Spleen (tissue), 11 donors: Measurements from ENCODE around the gene ODAD2. TPM values are rescaled to one million over a fixed set of nuclear protein-coding genes. Genes with fewer than 3 reads are reported as not detected.

Experiments used
- DNase-seq: peaks from one replicate; pipeline ENCODE4 v3.0.0-alpha.2; 2020
- H3K27ac ChIP-seq, 8 donors: fragments of 200-600 bp; sonication (generic) in 7 of 8; 1 replicate in 4 of 8; 2 replicates in 4 of 8; pipeline versions ENCODE4 v1.5.0 to v1.8.0; 2016 to 2021; ENCODE audit warnings: inconsistent platforms in 4 of 8, mild to moderate bottlenecking in 4 of 8, moderate library complexity in 1 of 8
- H3K27me3 ChIP-seq, 7 donors: fragments of 200-600 bp; sonication (generic) in 6 of 7; replicated peaks in 1 of 7; 1 replicate in 4 of 7; 2 replicates in 3 of 7; pipeline versions ENCODE4 v1.5.0 to v1.8.0; 2016 to 2021; ENCODE audit warnings: inconsistent platforms in 3 of 7, mild to moderate bottlenecking in 1 of 7
- H3K36me3 ChIP-seq, 6 donors: fragments of 200-600 bp; sonication (generic) in 5 of 6; 1 replicate in 4 of 6; 2 replicates in 2 of 6; pipeline versions ENCODE4 v1.5.0 to v1.8.0; 2016 to 2021; ENCODE audit warnings: inconsistent platforms in 2 of 6
- H3K4me1 ChIP-seq, 6 donors: fragments of 200-600 bp; sonication (generic) in 5 of 6; 1 replicate in 3 of 6; 2 replicates in 3 of 6; pipeline versions ENCODE4 v1.5.0 to v1.8.0; 2016 to 2021; ENCODE audit warnings: inconsistent platforms in 3 of 6
- H3K4me3 ChIP-seq, 8 donors: fragments of 200-600 bp; sonication (generic) in 7 of 8; 1 replicate in 4 of 8; 2 replicates in 4 of 8; pipeline versions ENCODE4 v1.5.0 to v1.8.0; 2016 to 2021; ENCODE audit warnings: inconsistent platforms in 4 of 8, mild to moderate bottlenecking in 4 of 8, moderate library complexity in 2 of 8
- H3K9me3 ChIP-seq, 8 donors: fragments of 200-600 bp; sonication (generic) in 7 of 8; 1 replicate in 4 of 8; 2 replicates in 4 of 8; pipeline versions ENCODE4 v1.5.0 to v1.8.0; 2016 to 2021; ENCODE audit warnings: inconsistent platforms in 4 of 8
- POLR2A ChIP-seq, 3 donors: fragments of 450-650 bp; IDR thresholded peaks; one replicate each; pipeline ENCODE4 v1.5.1; 2017; ENCODE audit warnings: antibody characterized with exemption in 3 of 3, mild to moderate bottlenecking in 1 of 3
- POLR2AphosphoS5 ChIP-seq, 3 donors: sonication (generic); formaldehyde crosslinking; IDR thresholded peaks; one replicate each; pipeline ENCODE4 v1.5.1; 2017; ENCODE audit warnings: antibody characterized with exemption in 3 of 3
- WGBS, 5 donors: extraction: QIAGEN DNeasy Blood & Tissue Kit in 3 of 5; methylation state at CpG; one replicate each; pipeline versions ENCODE4 v1.1.5 to v1.1.7; 2013 to 2018; 5-methylcytosine and 5-hydroxymethylcytosine counted together
- intact Hi-C: fragments of 100-400 bp; cut with DNase I; formaldehyde crosslinking; loops from one replicate; pipeline ENCODE4 v1.15.0; 2023; ENCODE audit warnings: low total_unique reads
- polyA plus RNA-seq, 3 donors: library from polyadenylated mRNA; stranded (reverse); fragments of 200-250 nt; gene quantifications; one replicate each; pipeline ENCODE4 v1.2.1, GENCODE V29; 2013
- total RNA-seq, 7 donors: library from RNA; depleted of rRNA in 3 of 7; stranded (reverse); fragments of >200 nt in 3 of 7; fragmentation: NEBNext Ultra II Directional in 4 of 7; extraction: Animal tissue kit (Norgen Biotek cat#: 25700) in 4 of 7; gene quantifications; one replicate each; pipeline versions ENCODE4 v1.1.0 to v1.2.1, GENCODE V29; 2016 to 2021
- TF ChIP-seq, protein P1 (sequence below), 11 experiments: fragments of 200-600 bp in 7 of 11; fragments of 450-650 bp in 4 of 11; sonication (generic) in 4 of 11; IDR thresholded peaks in 8 of 11; conservative IDR thresholded peaks in 3 of 11; 1 replicate in 7 of 11; 2 replicates in 4 of 11; pipeline versions ENCODE4 v1.4.0 to v1.8.0; 2016 to 2021; ENCODE audit warnings: antibody characterized with exemption in 11 of 11, inconsistent platforms in 4 of 11, mild to moderate bottlenecking in 1 of 11
- donor health status: healthy with polysubstance abuse.
- donor health status: DM: no; HTN: no; CAD: no; lungs with moderate emphysema.
- donor health status: DM: no; HTN: no; CAD: no.
- donor health status: Bipolar disorder and iron deficiency.
- donor health status: healthy.
- donor health status: DM: no; HTN: no; CAD: no.
- donor health status: DM: yes; HTN: yes; CAD: no.

ODAD2 gene
- total and polyA plus RNA-seq, 10 donors: 0.03 to 0.72 (median 0.29) TPM; not detected in 2

DNA sequence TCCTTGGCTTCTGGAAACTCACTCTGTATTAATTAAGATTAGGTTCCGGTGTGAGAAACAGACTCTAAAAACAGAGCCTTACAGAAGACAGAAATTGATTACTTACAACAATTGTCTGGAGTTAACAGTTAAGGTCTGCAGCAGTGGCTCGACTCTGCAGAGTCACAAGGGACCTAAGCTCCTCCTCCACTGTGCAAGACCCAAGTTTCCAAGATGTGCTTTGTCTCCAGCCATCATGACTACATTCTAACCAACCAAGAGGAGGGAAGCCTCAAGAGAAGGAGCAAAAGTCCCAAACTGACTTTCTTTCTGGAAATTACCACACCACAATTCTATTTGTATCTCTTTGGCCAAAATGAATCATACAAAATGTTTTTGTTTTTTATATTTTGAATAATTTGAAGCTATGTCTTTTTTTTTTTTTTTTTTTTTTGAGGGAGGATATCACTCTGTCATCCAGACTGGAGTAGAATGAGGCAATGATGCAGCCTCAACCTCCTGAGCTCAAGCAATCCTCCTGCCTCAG is 14.2 kb upstream of the ODAD2 start:
- intact Hi-C loops: no loop called here
- H3K36me3 ChIP-seq: no peaks in the 10 kb centered on the region
- no peak for DNase-seq
- H3K4me3 ChIP-seq: no peak overlapping the region
- 43 to 78% (median 54%) methylated on average over 2 of the region's 2 CpGs for WGBS, 5 donors
- peaks cover 0 to 10% (median 0%) of the 10 kb centered on the region in 8 donors for H3K9me3 ChIP-seq
- no peaks in the 10 kb centered on the region for H3K4me1 ChIP-seq
- no peak overlapping the region for H3K27ac ChIP-seq
- no peaks in the 10 kb centered on the region for H3K27me3 ChIP-seq
- no peak for TF ChIP-seq POLR2A (IDR thresholded peaks at IDR 0.05)
- no peak for TF ChIP-seq POLR2AphosphoS5 (IDR thresholded peaks at IDR 0.05)

DNA sequence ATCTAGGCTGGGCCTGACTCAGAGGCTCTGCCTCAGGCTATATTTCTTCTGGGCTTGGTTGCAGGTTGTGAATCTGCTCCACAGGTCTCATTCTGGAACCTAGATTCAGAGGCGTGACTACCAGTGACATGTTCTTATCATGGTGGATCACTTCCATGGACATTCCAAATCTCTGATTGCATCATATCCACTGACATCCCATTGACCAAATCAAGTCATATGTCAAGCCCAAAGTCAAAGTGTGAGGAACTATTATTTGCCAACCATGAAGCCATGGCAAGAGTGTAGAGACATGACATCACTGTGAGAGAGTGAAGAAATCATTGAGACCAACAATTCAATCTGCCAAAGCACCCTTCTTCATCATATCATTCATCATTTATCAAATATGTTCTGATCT is 11.9 kb upstream of the ODAD2 start:
- Histone ChIP-seq H3K27me3 (no peaks in the 10 kb centered on the region), H3K27ac (no peak overlapping the region), H3K4me3 (no peak overlapping the region), H3K9me3 (peaks cover 0 to 10% (median 0%) of the 10 kb centered on the region in 8 donors), H3K4me1 (no peaks in the 10 kb centered on the region), H3K36me3 (no peaks in the 10 kb centered on the region)
- no peak for DNase-seq
- WGBS, 5 donors: 88 to 97% (median 92%) methylated on average over 1 of the region's 1 CpG
- TF ChIP-seq, protein P1, sequence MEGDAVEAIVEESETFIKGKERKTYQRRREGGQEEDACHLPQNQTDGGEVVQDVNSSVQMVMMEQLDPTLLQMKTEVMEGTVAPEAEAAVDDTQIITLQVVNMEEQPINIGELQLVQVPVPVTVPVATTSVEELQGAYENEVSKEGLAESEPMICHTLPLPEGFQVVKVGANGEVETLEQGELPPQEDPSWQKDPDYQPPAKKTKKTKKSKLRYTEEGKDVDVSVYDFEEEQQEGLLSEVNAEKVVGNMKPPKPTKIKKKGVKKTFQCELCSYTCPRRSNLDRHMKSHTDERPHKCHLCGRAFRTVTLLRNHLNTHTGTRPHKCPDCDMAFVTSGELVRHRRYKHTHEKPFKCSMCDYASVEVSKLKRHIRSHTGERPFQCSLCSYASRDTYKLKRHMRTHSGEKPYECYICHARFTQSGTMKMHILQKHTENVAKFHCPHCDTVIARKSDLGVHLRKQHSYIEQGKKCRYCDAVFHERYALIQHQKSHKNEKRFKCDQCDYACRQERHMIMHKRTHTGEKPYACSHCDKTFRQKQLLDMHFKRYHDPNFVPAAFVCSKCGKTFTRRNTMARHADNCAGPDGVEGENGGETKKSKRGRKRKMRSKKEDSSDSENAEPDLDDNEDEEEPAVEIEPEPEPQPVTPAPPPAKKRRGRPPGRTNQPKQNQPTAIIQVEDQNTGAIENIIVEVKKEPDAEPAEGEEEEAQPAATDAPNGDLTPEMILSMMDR (IDR thresholded peaks at IDR 0.05 in 8 of 11, conservative IDR thresholded peaks at IDR 0.05 in 3 of 11): no peak
- TF ChIP-seq POLR2A (IDR thresholded peaks at IDR 0.05) (no peak), POLR2AphosphoS5 (IDR thresholded peaks at IDR 0.05) (no peak)
- intact Hi-C loops: no loop called here

GRCh38 chr10:28008054-28008453 is 9.2 kb upstream of the ODAD2 start:
- Histone ChIP-seq H3K36me3 (no peaks in the 10 kb centered on the region), H3K27me3 (peaks cover 0 to 9% (median 0%) of the 10 kb centered on the region in 7 donors), H3K4me1 (no peaks in the 10 kb centered on the region), H3K9me3 (no peaks in the 10 kb centered on the region), H3K27ac (no peak overlapping the region), H3K4me3 (no peak overlapping the region)
- DNase-seq: no peak
- intact Hi-C loops: no loop called here
- TF ChIP-seq, protein P1 (IDR thresholded peaks at IDR 0.05 in 8 of 11, conservative IDR thresholded peaks at IDR 0.05 in 3 of 11): no peak
- TF ChIP-seq POLR2A (IDR thresholded peaks at IDR 0.05) (no peak), POLR2AphosphoS5 (IDR thresholded peaks at IDR 0.05) (no peak)
- whole genome bisulfite sequencing, 5 donors: 54 to 83% (median 75%) methylated on average over 3 of the region's 3 CpGs

GRCh38 chr10:28001353-28001752 is 2.5 kb upstream of the ODAD2 start:
- no peaks in the 10 kb centered on the region for H3K36me3 ChIP-seq
- H3K27ac ChIP-seq: no peak overlapping the region
- no peak overlapping the region for H3K4me3 ChIP-seq
- no peak for DNase-seq
- H3K9me3 ChIP-seq: no peaks in the 10 kb centered on the region
- 87 to 94% (median 90%) methylated on average over 7 of the region's 7 CpGs for WGBS, 5 donors
- intact Hi-C loops: no loop called here
- peaks cover 0 to 61% (median 9%) of the 10 kb centered on the region in 7 donors for H3K27me3 ChIP-seq
- TF ChIP-seq, protein P1 (IDR thresholded peaks at IDR 0.05 in 8 of 11, conservative IDR thresholded peaks at IDR 0.05 in 3 of 11): no peak
- TF ChIP-seq POLR2AphosphoS5 (IDR thresholded peaks at IDR 0.05) (no peak), POLR2A (IDR thresholded peaks at IDR 0.05) (no peak)
- peaks cover 0 to 17% (median 12%) of the 10 kb centered on the region in 6 donors for H3K4me1 ChIP-seq
